Measurements from ENCODE around the gene PDE1A.
"Not testable (repeated sequence)": the region's sequence is repeated elsewhere in the genome, so short reads cannot be mapped to it uniquely, and the experiment has no call there.

PDE1A gene

GRCh38 chr2:182280118-182280517 is 146.7 kb downstream of the PDE1A start:
- DNase-seq (ENCODE audit: low read depth in 2 of 2), result no peak

DNA sequence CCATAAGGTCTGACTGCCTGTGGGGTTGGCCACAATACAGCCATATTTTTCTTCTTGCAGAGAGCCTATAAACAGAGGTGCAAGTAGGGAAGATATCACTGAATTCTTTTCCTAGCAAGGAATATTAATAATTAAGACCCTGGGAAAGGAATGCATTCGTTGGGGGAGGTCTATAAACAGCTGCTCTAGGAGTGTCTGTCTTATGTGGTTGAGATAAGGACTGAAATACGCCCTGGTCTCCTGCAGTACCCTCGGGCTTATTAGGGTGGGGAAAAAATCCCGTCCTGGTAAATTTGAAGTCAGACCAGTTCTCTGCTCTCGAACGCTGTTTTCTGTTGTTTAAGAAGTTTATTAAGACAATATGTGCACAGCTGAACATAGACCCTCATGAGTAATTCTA is 150.2 kb downstream of the PDE1A start:
- not testable (repeated sequence) for DNase-seq (ENCODE audit: low read depth in 2 of 2)

DNA sequence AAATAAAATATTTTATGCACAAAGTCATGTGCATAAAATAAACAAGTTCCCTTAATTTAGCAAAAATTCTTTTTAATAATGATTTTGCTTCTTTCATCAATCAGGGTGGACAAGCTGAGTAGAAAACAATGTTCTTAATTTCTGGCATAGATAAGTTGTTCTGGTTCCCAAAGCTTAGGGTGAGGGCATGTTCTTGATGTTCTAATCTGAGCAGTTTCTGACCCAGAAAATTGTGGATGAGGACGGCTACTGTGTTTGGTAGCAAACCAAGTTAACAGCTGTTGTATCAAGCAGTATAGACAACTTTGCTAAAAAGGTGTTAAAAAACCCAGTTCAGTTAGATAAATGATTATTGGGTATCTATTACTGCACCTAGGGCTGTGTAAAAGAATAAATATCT is 158.9 kb downstream of the PDE1A start:
- DNase-seq (ENCODE audit: low read depth in 2 of 2), result no peak

- DNase-seq (ENCODE audit: low read depth in 2 of 2), result no peak
Measured at GRCh38 chr2:182266909-182267308, 159.9 kb downstream of the PDE1A start.

GRCh38 chr2:182265718-182266117 is 161.1 kb downstream of the PDE1A start:
- no peak for DNase-seq (ENCODE audit: low read depth in 2 of 2)

DNA sequence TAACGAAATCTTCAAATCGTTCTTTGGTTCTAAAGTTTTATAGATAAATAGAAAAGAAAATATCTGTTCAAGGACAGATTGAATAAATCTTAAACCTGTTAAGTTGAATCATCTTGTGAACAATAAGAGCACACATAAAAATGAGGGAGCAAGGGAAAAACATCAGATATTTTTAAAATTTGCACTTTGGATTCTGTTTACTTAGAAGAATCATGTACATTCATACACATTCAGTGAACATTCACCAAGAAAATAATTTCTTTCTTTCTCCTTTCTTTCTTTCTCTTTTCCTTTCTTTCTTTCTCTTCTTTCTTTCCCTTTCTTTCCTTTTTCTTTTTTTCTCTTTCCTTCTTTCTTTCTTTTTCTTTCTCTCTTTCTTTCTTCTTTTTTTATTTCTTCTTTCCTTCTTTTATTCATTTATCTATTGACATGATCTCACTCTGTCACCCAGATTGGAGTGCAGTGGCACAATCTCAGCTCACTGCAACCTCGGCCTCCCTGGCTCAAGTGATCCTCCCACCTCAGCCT is 164.9 kb downstream of the PDE1A start:
- DNase-seq (ENCODE audit: low read depth in 2 of 2), result no peak

GRCh38 chr2:182259629-182260150 is 167.1 kb downstream of the PDE1A start:
- no peak for DNase-seq (ENCODE audit: low read depth in 2 of 2)

DNA sequence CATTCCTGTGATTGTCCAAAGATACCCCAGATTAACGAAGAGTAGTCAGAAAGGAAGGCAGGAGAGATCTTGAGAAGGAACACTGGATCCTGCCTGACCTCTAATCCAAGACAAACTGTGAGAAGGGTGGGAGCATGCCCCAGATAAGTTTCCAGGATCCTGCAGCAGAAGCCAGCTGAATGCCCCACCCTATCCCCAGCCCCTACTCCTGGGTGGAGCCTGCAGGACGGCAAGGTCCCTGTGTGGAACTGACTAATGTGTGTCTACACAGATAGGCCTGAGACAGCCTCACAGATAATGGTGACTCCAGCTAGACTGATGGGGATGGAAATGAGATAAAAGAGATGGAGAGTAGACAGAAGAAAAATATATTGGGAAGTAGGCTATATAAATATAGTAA is 174.3 kb downstream of the PDE1A start:
- no peak for DNase-seq (ENCODE audit: low read depth in 2 of 2)

GRCh38 chr2:182248898-182249297 is 177.9 kb downstream of the PDE1A start:
- no peak for DNase-seq (ENCODE audit: low read depth in 2 of 2)

DNA sequence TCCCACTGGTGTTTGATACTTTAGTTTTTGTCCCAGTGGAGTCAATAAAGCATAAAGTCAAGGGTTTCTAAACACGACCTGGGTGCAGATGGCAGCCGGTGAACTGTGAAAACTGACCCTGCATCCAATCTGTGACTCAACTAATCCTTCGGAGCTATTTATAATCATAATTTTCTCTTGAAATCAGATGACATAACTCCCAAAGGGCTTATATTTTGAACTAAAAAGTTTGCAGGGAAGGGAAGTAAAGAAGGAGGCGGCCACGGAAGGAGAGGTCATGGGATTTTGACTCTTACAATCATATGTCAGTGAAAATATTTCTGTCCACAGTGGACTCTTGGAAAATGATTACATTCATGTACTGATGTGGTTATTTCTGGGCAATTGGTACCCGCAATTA is 178.5 kb downstream of the PDE1A start:
- DNase-seq (ENCODE audit: low read depth in 2 of 2), result no peak

GRCh38 chr2:182247831-182248230 is 179.0 kb downstream of the PDE1A start:
- no peak for DNase-seq (ENCODE audit: low read depth in 2 of 2)

DNA sequence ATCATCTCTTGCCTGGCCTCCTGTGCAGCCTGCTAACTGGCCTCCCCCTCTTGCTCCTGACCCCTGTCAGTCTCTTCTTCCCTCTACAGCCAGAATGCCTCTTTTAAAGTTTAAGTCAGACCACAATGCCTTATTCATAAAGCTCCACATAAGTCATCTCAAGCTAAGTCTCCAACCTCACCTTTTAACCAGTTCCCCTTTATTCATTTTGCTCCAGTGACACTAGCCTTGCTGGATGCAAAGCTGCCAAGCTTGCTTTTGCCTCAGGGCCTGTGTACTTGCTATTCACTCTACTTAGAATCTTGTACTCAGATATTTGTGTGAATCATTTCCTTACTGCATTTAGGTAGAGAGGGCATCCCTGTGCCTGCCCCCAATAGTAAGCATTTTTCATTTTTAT is 180.9 kb downstream of the PDE1A start:
- no peak for DNase-seq (ENCODE audit: low read depth in 2 of 2)

GRCh38 chr2:182242609-182243008 is 184.2 kb downstream of the PDE1A start:
- no peak for DNase-seq (ENCODE audit: low read depth in 2 of 2)

DNA sequence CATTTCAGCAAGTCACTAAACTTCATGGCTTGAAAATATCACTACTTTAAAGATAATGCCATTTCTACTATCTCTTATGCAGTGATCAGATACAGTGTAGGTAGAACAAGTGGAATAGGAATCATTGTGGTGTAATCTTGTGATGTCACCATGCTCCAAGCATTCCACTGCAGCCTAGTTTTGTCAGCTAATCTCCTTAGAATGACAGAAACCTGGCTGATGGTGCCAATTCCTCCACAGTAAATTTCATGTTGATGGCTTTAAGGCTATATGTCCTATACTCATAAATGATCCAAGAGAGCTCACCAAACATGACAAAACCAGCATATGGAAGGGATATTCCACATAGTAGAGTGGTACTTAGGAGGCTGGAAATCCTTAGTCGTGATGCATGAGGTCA is 184.9 kb downstream of the PDE1A start:
- no peak for DNase-seq (ENCODE audit: low read depth in 2 of 2)

DNA sequence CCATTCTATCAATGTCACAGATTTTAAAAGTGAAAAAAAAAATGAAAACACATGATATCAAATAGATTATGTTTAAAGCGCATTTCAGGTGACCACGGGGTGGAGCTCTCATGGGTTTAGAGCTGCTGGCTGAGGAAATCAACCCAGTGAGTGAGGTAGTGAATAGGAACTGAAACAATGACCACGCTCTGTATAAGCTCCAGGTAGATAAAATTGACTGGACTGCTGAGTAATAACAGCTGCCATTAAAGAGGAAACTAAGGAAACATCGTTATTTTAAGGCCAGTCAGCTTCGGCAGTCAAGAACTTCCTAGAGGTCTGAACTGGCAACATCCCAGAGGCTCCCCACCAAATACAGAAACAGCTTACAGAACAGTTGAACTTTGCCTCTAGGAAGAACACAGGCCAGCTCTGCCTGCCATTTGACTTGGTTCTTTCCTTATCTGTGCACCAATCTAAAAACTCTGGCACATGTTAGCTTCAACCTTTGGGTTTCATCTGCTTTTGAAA is 185.9 kb downstream of the PDE1A start:
- DNase-seq (ENCODE audit: low read depth in 2 of 2), result no peak

DNA sequence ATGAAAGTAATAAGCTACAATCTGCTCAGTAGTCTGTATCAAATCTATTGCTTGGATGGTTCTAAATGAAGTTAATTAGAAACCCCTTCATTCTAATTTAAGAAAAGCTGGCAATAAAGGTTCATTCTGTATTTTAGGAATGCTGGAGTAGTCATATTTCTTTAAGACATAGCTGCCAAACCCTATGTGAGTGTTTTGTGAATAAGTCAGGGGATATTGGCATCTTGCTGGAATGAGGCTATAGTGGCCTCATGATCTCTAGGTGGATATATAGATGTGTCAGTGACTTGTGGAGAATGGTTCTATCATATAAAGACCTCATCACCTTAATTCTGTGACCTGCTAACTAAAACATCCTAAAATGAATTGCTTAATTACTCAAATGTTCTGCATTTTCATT is 196.3 kb downstream of the PDE1A start:
- DNase-seq (ENCODE audit: low read depth in 2 of 2), result no peak

- DNase-seq (ENCODE audit: low read depth in 2 of 2), result no peak
Measured at GRCh38 chr2:182229297-182229696, 197.5 kb downstream of the PDE1A start.

GRCh38 chr2:182228741-182229140 is 198.1 kb downstream of the PDE1A start:
- no peak for DNase-seq (ENCODE audit: low read depth in 2 of 2)

- DNase-seq (ENCODE audit: low read depth in 2 of 2), result no peak
Measured at GRCh38 chr2:182228073-182228473, 198.8 kb downstream of the PDE1A start.

DNA sequence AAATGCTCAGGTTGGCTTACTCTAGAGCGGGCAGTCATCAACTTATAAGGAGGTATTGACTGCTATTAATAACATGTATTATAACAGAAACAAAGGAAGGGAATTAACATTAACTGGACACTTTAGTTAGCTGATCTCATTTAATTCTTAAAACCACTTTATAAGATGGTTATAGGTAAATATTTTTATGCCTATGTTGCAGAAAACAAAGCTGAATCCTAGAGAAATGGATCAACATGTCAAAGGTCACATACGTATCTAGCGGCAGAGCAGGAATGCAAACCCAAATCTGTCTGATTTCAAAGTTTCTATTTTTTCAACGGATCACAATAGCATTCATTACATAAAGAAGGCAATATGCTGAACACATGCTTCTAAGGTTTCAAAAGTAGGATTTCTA is 200.0 kb downstream of the PDE1A start:
- DNase-seq (ENCODE audit: low read depth in 2 of 2), result no peak

DNA sequence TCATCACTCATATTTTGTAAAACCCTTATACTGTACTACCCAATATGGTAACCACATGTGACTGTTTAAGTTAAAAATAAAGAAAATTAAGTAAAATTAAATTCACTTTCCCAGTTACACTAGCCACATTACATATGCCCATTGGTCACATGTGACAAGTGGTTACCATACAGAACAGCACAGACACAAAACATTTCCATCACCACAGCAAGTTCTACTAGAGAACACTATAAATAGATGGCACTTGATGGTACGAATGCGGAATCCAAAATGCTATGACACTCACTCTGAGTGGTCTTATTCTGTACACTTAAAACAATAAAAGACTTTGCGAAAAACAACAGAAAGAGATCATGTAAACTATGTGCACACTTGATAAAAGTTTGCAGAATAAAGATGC is 202.2 kb downstream of the PDE1A start:
- DNase-seq (ENCODE audit: low read depth in 2 of 2), result no peak

DNA sequence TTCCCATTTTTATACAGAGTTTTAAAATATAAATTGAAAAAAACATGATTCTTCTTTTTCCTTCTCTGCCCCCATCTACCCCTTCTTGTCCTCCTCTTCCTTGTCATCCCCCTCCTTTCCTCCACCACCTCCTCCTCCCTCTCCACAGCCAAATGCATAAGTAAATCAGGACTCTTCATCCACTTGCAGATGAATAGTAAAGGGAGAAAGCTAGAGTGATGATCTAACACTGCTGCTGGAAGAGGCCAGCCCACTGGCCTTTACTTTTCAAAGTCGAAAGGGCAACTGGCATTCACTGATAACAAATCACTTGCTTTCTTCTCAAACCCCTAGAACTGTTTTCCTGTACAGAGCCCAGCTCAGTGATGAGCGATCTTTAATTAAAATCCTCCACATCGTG is 205.8 kb downstream of the PDE1A start:
- no peak for DNase-seq (ENCODE audit: low read depth in 2 of 2)

- no peak for DNase-seq (ENCODE audit: low read depth in 2 of 2)
Measured at GRCh38 chr2:182220335-182220734, 206.5 kb downstream of the PDE1A start.

GRCh38 chr2:182210669-182211068 is 216.2 kb downstream of the PDE1A start:
- no peak for DNase-seq (ENCODE audit: low read depth in 2 of 2)

Data from stimulated activated CD4-positive, alpha-beta T cell treated with anti-CD3 and anti-CD28 coated beads, Interleukin-1b, Interleukin-23, amount 100 ng/mL, for 1 hour (primary cell).